Activated CD4-positive, alpha-beta T cell treated with anti-CD3 and anti-CD28 coated beads for 24 hours (primary cell): ENCODE measurements around the gene MYO10.
"Not testable (repeated sequence)": the region's sequence is repeated elsewhere in the genome, so short reads cannot be mapped to it uniquely, and the experiment has no call there.

Source experiments
- DNase-seq, 2 donors: peaks; one replicate each; pipeline ENCODE4 v3.0.0-alpha.2; 2020; ENCODE audit warnings: low read depth in 2 of 2

Gene MYO10

DNA sequence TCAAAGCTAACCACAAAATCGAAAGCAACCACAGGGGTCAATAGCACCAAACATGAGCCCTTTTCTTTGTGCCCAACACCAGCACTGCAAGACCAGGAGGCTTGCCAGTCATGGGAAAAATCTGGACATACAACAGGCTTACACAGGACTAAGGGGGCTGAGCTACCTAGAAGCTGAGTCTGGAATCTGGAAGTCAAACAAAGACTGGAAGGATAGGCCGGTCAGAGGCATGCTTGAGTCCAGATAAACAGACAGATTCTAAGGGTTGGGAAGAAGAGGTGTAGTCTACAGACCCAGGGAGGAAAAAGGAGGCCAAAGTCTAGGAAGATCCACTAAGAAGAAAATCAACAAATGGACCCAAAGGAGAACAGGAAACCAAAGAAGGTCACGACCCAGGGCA, 73.3 kb downstream of the MYO10 start:
- DNase-seq: no peak

DNA sequence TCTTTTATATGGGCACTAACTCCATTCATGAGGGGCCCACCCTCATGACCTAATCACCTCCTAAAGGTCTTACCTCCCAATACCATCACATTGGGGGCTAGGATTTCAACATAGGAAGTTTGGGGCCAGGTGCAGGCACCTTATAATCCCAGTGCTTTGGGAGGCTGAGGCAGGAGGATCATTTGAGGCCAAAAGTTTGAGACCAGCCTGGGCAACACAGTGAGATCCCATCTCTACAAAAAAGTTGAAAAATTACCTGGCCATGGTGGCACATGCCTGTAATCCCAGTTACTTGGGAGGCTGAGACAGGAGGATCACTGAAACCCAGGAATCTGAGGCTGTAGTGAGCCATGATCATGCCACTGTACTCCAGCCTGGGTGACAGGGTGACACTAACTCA, 76.7 kb downstream of the MYO10 start:
- no peak for DNase-seq

DNA sequence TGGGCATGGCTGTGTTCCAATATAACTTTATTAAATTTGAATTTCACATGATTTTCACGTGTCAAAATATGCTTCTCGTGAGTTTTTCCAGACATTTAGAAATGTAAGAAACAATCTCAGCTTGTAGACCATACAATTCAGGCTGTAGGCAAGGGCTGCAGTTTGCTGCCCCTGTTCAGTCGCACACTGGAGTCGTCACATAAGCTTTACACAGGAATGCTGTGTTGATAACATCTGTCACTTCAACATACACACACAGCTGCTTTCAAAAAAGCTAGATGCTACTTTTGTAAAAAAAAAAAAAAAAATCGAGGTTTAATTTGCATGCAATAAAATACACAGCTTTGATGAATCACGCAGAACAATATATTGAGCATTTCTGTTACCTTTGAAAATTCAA, 77.9 kb downstream of the MYO10 start:
- DNase-seq: no peak

DNA sequence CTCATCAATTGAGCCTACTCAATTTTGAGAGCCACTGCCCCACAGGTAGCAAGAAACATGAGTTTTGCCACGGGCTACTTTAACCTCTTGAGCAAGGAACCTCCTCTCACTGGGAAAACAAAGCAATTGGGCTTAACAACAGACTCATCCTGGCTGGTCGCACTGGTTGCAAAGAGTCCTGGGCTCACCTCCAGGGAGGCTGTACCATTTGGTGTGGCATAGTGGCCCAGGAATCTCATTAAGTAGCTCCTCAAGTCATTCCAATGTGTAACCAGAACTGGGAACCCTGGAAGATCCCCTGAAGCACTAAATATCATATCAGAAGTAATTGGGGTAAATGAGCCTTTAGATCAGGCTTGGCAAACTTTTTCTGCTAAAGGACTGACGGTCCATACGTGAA, 78.5 kb downstream of the MYO10 start:
- DNase-seq: no peak

DNA sequence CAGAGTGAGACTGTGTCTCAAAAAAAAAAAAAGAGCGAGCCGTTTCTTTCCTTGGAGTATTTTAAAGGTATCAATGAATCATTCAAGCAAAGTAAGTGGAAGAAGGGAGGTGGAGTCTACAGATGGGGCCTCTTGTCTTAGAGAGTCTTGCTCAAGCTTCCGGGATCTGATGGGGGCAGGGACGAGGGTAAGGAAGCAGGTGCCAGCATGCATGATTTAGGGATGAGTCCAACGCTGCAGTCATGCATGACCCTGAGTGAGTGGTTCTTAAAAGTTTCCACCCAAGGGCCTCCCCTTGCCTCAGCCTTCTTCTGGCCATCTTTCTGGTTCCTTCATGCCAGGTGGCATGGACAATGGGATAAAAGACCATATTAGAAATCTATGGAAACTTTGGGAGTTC, 79.6 kb downstream of the MYO10 start:
- DNase-seq: no peak

DNA sequence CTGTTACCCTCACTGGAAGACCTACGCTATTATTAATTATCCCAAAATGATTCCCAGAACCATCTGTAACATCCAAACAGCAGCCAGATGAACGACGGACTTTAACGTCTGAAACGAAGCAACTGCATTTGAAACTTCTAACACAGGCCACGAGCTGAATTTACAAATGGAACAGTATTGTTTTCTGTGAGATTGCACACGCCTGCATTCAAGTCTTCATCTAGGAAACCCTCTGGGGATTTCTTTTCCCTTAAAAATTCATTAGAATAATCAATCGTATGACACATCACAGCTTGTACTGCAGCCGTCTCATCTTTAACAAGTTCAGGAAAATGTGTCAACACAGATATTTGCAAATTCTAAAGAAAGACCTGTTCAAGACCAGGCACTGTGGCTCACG, 80.2 kb downstream of the MYO10 start:
- no peak for DNase-seq

DNA sequence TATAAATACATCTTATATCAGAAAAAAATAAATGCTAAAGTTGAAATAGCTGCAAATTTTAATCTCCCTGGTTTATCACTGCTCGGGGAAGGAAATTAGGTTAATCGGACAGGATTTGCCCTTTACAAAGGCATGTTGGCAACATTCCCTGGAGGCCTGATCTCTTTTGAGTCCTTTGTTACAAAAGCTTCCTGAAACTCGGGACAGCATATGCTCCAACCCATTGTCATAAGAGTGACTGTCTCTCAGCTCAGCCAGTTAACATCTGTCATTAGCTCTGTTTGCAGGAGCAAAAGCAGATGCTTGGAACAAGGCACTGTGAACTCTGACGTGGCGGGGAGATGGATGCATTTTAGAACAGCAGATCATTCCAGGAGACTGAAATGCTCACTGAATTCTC, 80.6 kb downstream of the MYO10 start:
- DNase-seq: no peak

DNA sequence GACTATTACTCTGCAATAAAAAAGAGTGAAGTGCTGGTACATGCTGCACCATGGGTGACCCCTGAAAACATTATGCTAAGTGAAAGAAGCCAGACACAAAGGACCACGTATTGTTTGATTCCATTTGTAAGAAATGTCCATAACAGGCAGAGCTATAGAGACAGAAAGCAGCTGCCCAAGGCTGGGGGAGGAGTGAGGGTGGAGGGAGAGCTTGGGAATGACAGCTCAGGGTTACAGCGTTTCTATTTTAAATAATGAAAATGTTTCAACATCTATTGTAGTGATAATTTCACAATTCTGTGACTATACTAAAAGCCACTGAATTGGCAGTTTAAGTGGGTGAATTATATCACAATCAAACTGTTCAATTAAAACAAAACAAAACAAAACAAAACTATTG, 81.7 kb downstream of the MYO10 start:
- no peak for DNase-seq

DNA sequence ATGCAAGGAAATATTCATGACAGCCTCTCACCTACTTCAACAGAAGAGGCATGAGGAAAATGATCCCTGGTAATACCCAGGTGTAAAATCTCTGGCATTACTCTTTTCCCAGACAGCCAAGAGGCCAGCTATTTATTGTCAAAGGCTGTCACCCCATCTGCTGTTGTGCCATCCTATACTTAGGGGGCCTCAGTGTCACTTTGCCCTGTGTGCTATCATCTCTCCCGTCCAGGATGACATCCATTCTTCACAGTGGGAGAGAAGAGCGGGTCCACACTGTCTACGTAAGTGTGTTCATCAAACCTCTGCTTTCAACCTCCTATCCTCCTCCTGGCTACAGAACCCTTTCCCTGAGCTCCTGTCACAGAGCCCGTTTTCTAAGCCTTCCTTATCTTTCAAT, 82.6 kb downstream of the MYO10 start:
- DNase-seq: no peak

DNA sequence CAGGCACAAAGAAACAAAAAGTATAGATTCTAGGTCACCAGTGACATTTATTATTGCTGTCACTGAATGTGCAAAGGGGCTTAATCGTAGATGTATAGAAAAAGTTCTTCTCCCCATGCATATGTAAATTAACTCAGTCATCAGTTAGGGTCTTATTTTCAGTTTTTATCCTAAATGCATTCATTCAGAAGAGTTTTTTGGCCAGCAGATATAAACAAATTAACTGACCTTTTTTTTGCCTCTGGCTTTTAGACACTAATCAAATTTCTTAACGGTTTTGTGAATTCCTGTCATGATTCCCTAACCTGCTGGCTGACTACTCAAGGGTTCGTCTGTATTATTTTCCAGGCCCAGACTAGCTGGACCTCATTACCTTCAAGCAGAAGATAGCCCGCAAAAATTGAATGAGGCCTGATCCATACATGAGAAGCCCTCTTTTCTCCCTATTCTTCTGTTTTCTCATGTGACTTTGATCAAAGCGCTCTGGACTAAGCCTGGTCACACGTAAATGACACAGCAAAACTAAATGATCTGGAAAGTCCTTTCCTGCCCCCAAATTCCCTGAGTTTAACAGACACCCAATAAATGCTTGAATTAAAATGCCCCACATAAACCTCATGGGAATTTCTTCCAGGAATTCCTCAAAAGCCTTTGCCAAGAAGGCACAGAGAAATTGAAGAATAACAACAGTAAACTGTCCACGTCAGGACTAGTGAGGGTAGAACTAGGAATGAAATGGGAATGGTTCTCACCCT, 83.7 kb downstream of the MYO10 start:
- DNase-seq: no peak

DNA sequence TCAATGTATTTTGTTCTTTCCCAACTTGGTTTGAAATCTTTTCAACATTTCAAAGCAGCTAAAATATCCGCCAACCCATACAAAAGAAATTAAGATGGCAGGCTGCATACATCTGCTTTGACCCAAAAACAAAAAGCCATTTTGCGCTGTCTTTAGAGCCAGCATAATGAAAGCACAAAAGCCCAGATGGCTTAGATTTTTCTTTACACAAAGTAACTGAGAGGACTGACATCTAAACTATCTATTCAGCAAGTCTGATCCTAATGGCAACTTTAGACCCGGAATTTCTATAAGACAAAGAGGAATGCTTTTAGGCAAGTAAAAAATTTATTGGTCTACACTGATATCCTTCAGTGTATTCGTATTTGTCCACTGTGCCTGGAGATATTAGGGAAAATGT, 86.3 kb downstream of the MYO10 start:
- DNase-seq: no peak

DNA sequence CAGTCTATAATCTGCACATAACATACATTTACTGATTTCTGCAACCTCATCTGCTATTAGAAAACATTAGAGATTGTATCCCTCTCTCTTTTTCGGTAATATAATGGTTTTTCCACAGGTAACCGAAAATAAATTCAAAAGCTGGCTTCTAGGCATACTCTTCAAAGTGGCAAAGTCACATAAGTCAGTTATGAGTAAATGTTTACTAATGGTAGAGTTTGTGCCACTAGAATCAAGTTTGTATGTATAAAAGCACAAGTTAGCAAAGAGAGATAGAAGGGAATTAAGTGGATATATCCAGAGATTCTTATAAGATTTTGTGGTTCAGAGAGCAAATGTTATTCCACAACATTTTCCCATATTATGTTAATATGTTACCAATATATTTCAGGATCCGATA, 86.9 kb downstream of the MYO10 start:
- DNase-seq: no peak

DNA sequence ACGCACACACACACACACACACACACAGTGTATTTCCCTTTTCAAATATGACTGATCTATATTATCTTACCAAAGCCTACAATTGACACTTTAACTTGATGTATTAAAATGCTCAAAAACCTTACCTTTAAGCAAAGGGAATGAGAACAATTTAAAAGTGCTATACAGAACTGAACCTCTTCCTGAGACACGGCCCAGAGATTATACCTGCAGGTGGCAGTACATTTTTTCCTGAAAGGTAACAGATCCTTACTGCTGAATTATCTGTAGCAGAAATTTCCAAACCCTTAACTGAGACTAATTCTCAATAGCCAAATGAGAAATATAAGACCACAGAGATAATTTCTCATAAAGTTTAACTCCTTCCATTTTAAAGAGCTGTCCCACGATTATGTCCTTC, 91.1 kb downstream of the MYO10 start:
- no peak for DNase-seq

DNA sequence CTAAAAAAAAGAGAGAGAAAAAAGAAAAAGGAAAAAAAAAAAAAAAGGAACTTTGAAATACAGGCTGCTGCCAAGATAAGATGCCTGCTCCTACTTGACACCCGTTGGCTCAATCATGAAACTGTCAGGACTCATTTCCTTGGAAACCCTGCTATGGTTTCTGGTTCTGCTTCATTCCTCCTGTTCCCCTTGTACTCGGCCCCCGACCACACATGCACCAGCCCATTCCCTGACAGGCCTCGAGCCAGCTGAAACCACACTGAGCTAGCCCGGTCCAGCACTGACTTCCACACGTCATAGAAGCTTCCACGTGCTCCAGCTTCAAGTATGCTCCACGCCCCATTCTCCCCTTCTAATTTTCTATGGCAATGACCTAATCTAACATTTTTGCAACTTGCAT, 93.2 kb downstream of the MYO10 start:
- DNase-seq: no peak

DNA sequence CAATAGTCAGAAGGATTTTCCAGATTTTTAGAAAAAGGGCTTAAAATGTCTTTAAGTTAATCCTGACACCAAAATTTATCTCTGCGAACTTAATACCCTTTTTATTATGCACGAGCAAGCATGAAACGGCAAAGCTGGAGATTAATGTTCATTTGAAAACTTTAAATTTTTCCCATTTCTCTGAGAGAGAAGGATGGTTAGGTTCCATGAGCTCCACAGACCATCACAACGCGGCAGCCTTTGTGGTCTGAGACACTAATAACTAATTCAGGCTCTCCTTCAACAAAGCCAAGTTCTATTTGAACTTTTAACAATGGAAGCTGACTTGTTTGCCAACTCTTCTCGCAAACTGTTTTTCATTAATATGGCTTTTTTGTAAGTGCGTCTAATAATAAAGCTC, 94.7 kb downstream of the MYO10 start:
- DNase-seq: no peak

DNA sequence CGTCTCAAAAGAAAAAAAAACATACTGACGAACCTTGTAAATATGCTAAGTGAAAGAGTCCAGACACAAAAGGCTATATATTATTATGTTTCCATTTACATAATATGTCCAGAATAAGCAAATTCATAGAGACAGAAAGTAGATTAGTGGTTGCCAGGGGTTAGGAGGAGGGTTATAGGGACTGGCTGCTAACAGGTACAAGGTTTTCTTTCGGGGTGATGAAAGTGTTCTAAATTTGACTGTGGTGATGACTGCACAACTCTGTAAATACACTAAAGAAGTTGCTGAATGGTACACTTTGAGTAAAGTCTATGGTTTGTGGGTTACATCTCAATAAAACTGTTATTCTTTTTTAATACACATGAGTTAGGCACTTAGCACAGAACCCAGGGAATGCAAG, 98.8 kb downstream of the MYO10 start:
- DNase-seq: no peak

DNA sequence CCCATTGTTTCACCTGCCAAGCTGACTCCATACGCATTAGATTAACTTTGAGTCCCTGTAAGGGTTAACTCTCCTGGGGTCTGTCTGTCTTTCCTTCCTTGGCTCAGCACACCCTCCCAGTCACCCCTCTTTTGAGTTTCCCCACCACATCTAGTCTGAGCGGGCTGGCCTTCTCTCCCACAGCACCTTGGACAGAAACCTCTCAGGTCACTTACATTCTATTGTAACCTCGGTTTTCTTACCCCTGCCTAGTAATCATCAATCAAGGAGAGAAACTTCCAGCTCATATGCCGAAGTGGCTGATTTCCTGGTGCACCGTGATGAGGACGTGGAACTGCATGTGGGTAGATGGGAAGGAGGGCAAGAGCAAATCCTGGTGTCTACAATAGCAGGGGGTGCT, 102.1 kb downstream of the MYO10 start:
- no peak for DNase-seq

DNA sequence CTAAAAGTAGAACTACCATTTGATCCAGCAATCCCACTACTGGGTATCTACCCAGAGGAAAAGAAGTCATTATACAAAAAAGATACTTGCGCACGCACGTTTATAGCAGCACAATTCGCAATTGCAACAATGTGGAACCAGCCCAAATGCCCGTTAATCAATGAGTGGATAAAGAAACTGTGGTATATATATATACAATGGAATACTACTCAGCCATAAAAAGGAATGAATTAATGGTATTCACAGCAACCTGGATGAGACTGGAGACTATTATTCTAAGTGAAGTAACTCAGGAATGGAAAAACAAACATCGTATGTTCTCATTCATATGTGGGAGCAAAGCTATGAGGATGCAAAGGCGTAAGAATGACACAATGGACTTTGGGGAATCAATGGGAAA, 104.8 kb downstream of the MYO10 start:
- not testable (repeated sequence) for DNase-seq

DNA sequence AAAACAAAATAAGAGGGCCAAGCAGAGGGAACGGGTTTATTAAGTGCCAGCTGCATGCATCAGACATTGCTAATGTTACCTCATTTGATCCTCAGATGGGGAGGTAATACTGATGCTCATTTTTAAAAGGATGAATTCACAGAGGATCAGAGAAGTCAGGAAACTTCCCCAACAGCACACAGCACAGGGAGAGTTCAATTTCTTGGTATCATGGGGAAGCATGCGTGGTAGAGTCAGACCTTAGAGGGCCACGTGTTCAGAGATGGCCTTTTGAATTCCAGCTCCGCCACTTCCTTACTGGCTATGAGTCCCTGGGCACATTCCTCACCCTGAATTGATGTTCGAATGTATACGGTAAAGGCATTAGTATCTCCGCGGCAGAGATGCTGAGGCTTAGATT, 108.3 kb downstream of the MYO10 start:
- DNase-seq: no peak

DNA sequence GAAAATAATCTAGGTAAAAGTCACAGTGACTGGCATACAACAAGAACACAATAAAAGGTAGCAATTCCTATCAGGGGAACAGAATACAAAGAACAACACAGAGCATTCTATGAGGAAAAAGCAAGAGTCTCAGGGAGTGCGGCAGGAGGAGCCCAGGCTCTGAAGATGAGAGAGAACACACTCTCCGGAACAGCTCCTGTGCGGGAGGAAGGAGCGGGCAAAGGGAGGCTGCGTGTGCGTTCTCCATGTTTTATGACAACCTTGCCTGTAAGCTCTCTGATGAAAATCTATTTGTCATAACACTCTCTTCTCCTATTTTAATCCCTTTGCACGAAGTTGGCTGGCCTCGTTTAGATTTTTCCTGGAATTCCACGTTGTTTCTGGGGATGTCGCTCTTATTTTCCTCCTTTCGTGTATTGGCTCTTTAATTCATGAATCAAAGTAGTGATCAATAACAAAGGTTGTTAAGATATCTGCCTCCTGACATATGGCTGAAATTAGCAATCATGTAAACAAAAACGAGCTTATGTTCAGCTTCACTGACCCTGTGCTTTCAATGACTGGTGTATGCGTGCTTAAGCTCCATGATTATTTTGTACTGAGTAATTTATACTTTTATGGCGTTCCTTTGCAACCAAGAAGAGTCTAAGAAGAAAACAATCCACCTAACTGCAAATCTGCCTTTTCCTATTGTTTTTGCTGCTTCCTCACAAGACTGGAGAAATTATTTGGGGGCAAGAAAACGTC, 109.5 kb downstream of the MYO10 start:
- no peak for DNase-seq

DNA sequence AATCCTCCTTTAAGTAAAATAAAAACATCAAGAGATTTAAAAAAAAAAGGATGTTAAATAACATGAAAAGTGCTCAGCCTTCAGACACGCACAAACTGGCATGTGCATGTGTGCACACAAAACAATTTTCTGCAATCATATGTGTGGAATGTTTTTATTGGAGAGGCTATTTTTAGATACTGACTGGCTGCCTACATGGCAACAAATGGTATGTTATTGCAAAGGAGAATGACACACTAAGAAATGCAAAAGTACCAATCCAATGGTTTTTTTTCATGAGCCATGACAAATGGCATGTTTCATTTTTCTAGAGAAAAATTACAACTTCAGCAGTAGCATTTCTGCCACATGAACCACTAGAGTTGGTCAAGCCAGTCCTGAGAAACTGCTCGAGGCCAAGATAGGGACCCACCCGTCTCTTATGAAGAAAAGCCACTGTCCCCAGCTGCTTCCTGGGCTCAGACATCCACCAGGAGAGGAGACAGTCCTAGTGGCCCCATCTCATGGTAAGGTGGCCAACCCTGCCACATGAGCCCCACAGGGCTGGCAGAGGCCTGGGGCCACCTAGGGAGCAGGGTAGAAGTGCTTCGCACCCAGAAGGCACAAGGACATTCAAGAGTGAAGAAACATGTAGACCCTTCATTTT, 116.4 kb downstream of the MYO10 start:
- DNase-seq: no peak

DNA sequence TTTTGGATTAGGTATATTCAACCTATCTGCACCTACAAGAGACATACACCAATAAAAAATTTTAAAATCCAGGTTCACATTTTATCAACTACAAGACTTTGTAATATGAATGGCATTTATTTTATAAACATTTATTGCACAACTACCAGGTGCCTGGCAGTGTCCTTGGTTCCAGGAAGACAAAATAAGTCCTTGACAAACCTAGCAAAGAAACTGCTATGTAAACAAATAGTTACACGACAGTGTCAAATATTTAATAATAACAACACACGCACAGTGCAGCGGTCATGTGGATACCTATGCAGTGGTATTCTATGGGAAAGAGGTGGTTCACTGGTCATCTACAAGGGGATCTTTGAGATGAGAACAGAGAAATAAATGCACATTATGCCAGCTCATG, 120.7 kb downstream of the MYO10 start:
- no peak for DNase-seq

DNA sequence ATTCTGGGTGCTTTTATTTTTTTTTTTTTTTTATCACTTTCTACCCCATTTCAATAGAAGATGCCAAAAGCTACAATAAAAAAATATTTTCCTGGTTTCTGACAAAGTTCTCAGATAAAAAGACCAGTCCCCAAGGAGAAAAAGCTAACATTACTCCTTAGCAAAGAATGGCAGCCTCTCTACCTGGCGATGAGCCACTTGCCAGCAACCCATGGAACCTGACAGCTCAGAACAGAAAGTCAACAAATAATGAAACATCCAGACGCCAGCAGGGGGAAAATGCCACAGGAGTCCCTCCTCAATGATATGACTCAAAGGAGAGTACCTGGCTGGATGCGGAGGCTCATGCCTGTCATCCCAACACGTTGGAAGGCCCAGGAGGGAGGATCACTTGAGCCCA, 123.2 kb downstream of the MYO10 start:
- DNase-seq: no peak
